GM23248 (cell line): ENCODE data around the gene PPOX. TPM values are rescaled to one million over a fixed set of nuclear protein-coding genes. Genes with fewer than 3 reads are reported as not detected.

Source experiments
- DNase-seq: peaks from one replicate; pipeline ENCODE4 v3.0.0-alpha.2; 2015
- H2AFZ ChIP-seq: fragments of 200-600 bp; sonication (generic); 2 replicates; pipeline ENCODE4 v1.6.1; 2016; ENCODE audit warnings: antibody characterized with exemption
- H3F3A ChIP-seq: fragments of 200-600 bp; sonication (generic); 2 replicates; pipeline ENCODE4 v1.6.1; 2016; ENCODE audit warnings: mild to moderate bottlenecking, antibody characterized with exemption, mixed run types; ENCODE audit not compliant: insufficient read depth
- H3K27ac ChIP-seq: fragments of 200-600 bp; sonication (generic); 2 replicates; pipeline ENCODE4 v1.5.1; 2016; ENCODE audit warnings: mild to moderate bottlenecking
- H3K27me3 ChIP-seq: fragments of 200-600 bp; sonication (generic); replicated peaks from 2 replicates; pipeline ENCODE4 v1.6.1; 2016; ENCODE audit warnings: mild to moderate bottlenecking; ENCODE audit not compliant: insufficient read depth
- H3K36me3 ChIP-seq: fragments of 200-600 bp; sonication (generic); 2 replicates; pipeline ENCODE4 v1.6.1; 2016; ENCODE audit warnings: low read depth, mild to moderate bottlenecking
- H3K4me1 ChIP-seq: fragments of 200-600 bp; sonication (generic); 2 replicates; pipeline ENCODE4 v1.6.1; 2016; ENCODE audit warnings: mild to moderate bottlenecking; ENCODE audit not compliant: insufficient read depth
- H3K4me2 ChIP-seq: fragments of 200-600 bp; sonication (generic); one replicate; pipeline ENCODE4 v1.6.1; 2016; ENCODE audit warnings: mild to moderate bottlenecking; ENCODE audit not compliant: unreplicated experiment
- H3K4me3 ChIP-seq: fragments of 200-600 bp; sonication (generic); 2 replicates; pipeline ENCODE4 v1.5.1; 2016; ENCODE audit warnings: mild to moderate bottlenecking
- H3K79me2 ChIP-seq: fragments of 200-600 bp; sonication (generic); 2 replicates; pipeline ENCODE4 v1.6.1; 2016; ENCODE audit warnings: mild to moderate bottlenecking; ENCODE audit not compliant: insufficient read depth
- H3K9ac ChIP-seq: fragments of 200-600 bp; sonication (generic); 2 replicates; pipeline ENCODE4 v1.6.1; 2016; ENCODE audit warnings: mild to moderate bottlenecking
- H3K9me2 ChIP-seq: fragments of 200-600 bp; sonication (generic); 2 replicates; pipeline ENCODE4 v1.6.1; 2016; ENCODE audit warnings: mixed run types, mild to moderate bottlenecking, moderate library complexity; ENCODE audit not compliant: insufficient read depth
- H3K9me3 ChIP-seq: fragments of 200-600 bp; sonication (generic); one replicate; pipeline ENCODE4 v1.6.1; 2017; ENCODE audit warnings: low read depth
- H4K20me1 ChIP-seq: fragments of 200-600 bp; sonication (generic); 2 replicates; pipeline ENCODE4 v1.6.0; 2016; ENCODE audit not compliant: insufficient read depth
- EZH2 ChIP-seq: fragments of 200-600 bp; sonication (generic); IDR thresholded peaks from 2 replicates; pipeline ENCODE4 v1.6.1; 2018; ENCODE audit warnings: antibody characterized with exemption, mild to moderate bottlenecking; ENCODE audit not compliant: insufficient read depth, poor library complexity, severe bottlenecking
- EZH2phosphoT487 ChIP-seq: fragments of 200-600 bp; sonication (generic); IDR thresholded peaks from 2 replicates; pipeline ENCODE4 v1.6.1; 2018; ENCODE audit warnings: antibody characterized with exemption, moderate library complexity, mild to moderate bottlenecking, low read depth; ENCODE audit not compliant: insufficient read depth
- WGBS, 2 experiments: methylation state at CpG; one replicate each; pipeline ENCODE4 v1.1.6; 2015 to 2017; ENCODE audit warnings: low lambda C conversion rate in 2 of 2, low coverage in 1 of 2; ENCODE audit errors: missing lambda C conversion rate in 2 of 2; 5-methylcytosine and 5-hydroxymethylcytosine counted together
- in situ Hi-C: fragments of 300-500 bp; cut with MboI; formaldehyde crosslinking; loops from 2 replicates; pipeline ENCODE4 v1.15.0; 2020
- polyA plus RNA-seq: library from polyadenylated mRNA; unstranded; fragments of >200 nt; fragmentation: Nextera tagmentation; extraction: Ambion mirVana; gene quantifications from 2 replicates; pipeline ENCODE4 v1.2.1, GENCODE V29; 2016
- total RNA-seq: library from RNA; depleted of rRNA; stranded (reverse); fragments of >200 nt; shearing (Covaris generic); gene quantifications from 2 replicates; pipeline ENCODE4 v1.2.3, GENCODE V29; 2014

Gene PPOX
- total and polyA plus RNA-seq, 2 experiments from 2014 or later, result 18.8 to 21.5 TPM

DNA sequence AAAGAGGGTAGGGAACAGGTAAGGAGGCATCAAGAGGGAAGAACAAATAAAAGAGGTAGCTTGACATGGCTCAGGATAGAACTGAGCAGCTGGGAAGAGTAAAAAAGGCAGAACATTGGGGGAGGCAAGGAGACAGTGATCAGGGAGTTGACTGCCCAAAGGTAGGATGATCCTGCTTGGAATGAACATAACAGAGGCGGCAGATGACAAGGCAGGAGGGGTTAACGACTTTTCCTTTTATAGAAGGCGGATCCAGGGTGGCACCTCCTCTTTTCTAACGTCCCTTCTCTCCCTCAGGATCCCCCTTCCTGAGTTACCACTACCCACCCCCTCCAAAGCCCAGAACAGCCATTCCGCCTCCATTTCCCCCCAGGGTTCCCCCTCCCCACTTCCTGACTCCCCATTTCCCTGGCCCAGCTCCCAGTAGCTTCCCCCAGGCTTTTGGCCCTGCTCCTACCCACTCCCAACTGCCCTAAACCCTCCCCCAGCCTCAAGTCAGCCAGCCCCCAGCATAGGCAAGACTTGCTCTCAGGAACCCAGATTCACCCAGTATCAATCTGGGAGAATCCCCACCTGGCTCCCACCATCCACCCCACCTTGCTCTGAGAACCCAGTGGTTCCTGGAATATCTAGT is 33.4 kb downstream of the PPOX start:
- no peaks in the 10 kb centered on the region for H3K27me3 ChIP-seq
- no peaks in the 10 kb centered on the region for H3K9me2 ChIP-seq
- H3K27ac ChIP-seq, result peak overlapping the region; percentile 100
- WGBS, 2 experiments, result 65 to 66% methylated on average over 5 of the region's 5 CpGs
- H2AFZ ChIP-seq, result peak overlapping the region; percentile 39; the same call in 1 of the 2 replicates
- H3K4me3 ChIP-seq, result 0 out of 2 replicates have a peak overlapping the region, but pooled peaks have one; percentile 82
- peaks cover 43% of the 10 kb centered on the region for H3F3A ChIP-seq
- DNase-seq, result no peak
- TF ChIP-seq EZH2phosphoT487 (no peak), EZH2 (no peak)
- peaks cover 57% of the 10 kb centered on the region for H3K4me1 ChIP-seq
- peak overlapping the region; percentile 98 for H3K9ac ChIP-seq
- no peaks in the 10 kb centered on the region for H3K9me3 ChIP-seq
- peaks cover 12% of the 10 kb centered on the region; the same call in 1 of the 2 replicates for H3K36me3 ChIP-seq
- peaks cover 58% of the 10 kb centered on the region for H3K79me2 ChIP-seq
- peak overlapping the region; percentile 98 for H3K4me2 ChIP-seq
- no peaks in the 10 kb centered on the region for H4K20me1 ChIP-seq
- in situ Hi-C loops, result no loop called here

DNA sequence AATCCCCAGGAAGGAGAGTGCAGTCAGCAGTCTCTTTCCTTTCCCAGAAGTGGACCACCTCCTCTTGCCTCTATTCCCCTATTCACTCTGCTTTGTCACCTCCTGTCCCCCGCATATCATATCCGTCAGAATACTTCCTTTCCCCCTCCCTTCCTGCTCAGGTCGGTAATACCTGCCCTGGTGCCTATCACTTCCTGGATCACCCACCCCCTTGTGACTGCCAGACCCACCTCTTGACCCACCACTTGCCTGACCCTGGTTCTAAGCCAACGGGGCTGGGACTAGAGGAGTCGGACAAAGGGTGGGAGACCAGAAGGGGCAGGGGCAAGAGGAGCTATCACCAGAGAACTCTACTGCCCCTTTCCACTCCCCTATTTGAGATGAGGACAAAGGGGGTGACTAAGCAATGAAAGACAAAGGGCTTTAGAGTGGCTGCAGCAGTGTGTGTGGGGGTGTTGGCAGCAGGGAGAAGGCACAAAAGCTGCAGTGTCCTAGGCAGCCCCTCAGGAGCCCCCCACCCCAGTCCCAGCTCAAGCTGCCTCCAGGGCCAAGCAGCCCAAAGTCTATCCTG is 34.3 kb downstream of the PPOX start:
- Histone ChIP-seq H3K9ac (peak overlapping the region; percentile 90), H3K36me3 (peaks cover 12% of the 10 kb centered on the region; the same call in 1 of the 2 replicates), H3K27ac (peak overlapping the region; percentile 97), H3K4me3 (no peak overlapping the region; the same call in 1 of the 2 replicates), H3K4me2 (peak overlapping the region; percentile 84), H3K27me3 (no peaks in the 10 kb centered on the region), H3K9me2 (no peaks in the 10 kb centered on the region), H3F3A (peaks cover 47% of the 10 kb centered on the region), H2AFZ (peak overlapping the region; percentile 63; the same call in 1 of the 2 replicates), H3K9me3 (no peaks in the 10 kb centered on the region), H3K4me1 (peaks cover 57% of the 10 kb centered on the region), H3K79me2 (peaks cover 58% of the 10 kb centered on the region), H4K20me1 (no peaks in the 10 kb centered on the region)
- no peak for TF ChIP-seq EZH2phosphoT487
- TF ChIP-seq EZH2, result no peak
- in situ Hi-C loops, result no loop called here
- 69 to 71% methylated on average over 5 of the region's 5 CpGs for whole genome bisulfite sequencing, 2 experiments
- DNase-seq, result no peak

DNA sequence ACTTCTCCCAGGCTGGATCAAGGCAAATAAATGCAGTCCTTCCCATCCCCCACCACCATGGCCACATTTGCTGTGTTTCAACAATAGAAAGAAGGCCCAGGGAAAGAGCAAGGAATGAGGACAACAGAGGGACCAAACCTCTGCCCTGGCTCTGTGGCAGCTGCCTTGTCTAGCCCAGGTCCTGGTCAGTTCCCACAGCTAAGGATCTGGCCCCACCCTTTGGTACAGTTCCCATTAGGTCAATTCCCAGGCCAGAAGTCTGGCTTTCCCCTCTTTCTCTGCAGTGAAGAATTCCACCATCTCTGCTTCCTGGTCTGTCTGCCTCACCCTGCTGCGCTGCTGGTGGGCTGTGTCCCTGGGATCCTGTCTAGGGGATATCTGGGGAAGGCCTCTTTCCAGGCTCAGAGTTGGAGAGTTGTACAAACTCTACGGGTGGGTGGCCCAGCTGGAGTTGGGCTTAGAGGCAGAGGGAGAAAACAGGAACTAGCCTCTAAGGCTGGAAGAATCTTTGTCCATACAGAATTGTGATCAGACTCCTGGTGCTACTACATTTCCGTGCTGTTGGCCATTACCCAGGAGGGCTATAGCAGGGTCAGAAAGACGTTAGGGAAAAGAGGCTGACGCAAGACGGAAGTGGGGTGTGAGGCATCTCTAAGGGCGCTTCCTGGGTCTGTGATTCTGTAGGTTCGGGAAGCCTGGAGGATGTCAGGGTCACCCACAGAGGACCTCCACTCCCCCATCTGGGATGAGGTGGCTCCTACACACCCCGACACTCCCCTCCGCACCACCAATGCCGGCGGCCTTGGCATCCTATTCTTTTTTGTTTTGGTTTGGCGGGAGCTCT is 35.0 kb downstream of the PPOX start:
- no peaks in the 10 kb centered on the region for H3K9me2 ChIP-seq
- H3K4me2 ChIP-seq, result peak overlapping the region; percentile 84
- peak overlapping the region; percentile 91 for H3K4me3 ChIP-seq
- in situ Hi-C loops, result no loop called here
- H3K36me3 ChIP-seq, result peaks cover 14% of the 10 kb centered on the region; the same call in 1 of the 2 replicates
- H3F3A ChIP-seq, result peaks cover 49% of the 10 kb centered on the region
- DNase-seq, result peak; percentile 86
- no peaks in the 10 kb centered on the region for H4K20me1 ChIP-seq
- H2AFZ ChIP-seq, result peak overlapping the region; percentile 63
- peak overlapping the region; percentile 90 for H3K9ac ChIP-seq
- peaks cover 50% of the 10 kb centered on the region for H3K4me1 ChIP-seq
- H3K27ac ChIP-seq, result peak overlapping the region; percentile 97
- H3K27me3 ChIP-seq, result no peaks in the 10 kb centered on the region
- 2 to 3% methylated on average over 13 of the region's 13 CpGs for WGBS, 2 experiments
- TF ChIP-seq EZH2phosphoT487 (no peak), EZH2 (no peak)
- no peaks in the 10 kb centered on the region for H3K9me3 ChIP-seq
- H3K79me2 ChIP-seq, result peaks cover 58% of the 10 kb centered on the region
